Measurements from ENCODE around the gene CADPS2.

DNA sequence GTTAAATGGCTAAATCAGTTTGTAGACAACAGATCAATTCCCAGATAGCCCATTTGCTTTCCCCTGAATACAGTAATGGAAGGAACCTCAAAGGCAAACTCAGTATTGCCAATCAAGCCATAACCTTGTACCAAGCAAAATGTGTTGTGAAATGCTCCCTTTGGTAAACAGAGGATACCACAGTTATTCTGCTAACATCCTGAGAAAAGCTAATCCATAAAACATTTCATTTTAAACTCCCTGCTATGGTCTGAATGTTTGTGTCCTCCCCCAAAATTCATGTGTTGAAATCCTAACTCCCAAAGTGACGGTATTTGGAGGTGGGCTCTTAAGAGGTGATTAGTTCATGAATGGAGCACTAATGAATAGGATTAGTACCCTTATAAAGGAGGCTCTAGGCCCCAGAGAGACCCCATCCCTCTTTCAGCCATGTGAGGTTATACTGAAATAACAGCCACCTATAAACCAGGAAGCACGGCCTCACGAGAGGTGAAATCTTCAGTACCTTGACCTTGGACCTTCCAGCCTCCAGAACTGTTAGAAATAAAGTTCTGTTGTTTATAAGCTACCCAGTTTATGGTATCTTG, 94.2 kb downstream of the CADPS2 start:
- TF ChIP-seq, protein P1, sequence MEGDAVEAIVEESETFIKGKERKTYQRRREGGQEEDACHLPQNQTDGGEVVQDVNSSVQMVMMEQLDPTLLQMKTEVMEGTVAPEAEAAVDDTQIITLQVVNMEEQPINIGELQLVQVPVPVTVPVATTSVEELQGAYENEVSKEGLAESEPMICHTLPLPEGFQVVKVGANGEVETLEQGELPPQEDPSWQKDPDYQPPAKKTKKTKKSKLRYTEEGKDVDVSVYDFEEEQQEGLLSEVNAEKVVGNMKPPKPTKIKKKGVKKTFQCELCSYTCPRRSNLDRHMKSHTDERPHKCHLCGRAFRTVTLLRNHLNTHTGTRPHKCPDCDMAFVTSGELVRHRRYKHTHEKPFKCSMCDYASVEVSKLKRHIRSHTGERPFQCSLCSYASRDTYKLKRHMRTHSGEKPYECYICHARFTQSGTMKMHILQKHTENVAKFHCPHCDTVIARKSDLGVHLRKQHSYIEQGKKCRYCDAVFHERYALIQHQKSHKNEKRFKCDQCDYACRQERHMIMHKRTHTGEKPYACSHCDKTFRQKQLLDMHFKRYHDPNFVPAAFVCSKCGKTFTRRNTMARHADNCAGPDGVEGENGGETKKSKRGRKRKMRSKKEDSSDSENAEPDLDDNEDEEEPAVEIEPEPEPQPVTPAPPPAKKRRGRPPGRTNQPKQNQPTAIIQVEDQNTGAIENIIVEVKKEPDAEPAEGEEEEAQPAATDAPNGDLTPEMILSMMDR (IDR thresholded peaks at IDR 0.05), result no peak
- TF ChIP-seq POLR2A (IDR thresholded peaks at IDR 0.05), result no peak
